HG02885 (cell line): ENCODE results near the gene ZNF260.
"Not testable (repeated sequence)": the region's sequence is repeated elsewhere in the genome, so short reads cannot be mapped to it uniquely, and the experiment has no call there.

ENCODE experiments used
- ATAC-seq: cut with Tn5 transposase; IDR thresholded peaks from one replicate; pipeline ENCODE4 v1.9.1; 2021; ENCODE audit warnings: mild to moderate bottlenecking; ENCODE audit not compliant: unreplicated experiment, poor library complexity

ZNF260 gene

DNA sequence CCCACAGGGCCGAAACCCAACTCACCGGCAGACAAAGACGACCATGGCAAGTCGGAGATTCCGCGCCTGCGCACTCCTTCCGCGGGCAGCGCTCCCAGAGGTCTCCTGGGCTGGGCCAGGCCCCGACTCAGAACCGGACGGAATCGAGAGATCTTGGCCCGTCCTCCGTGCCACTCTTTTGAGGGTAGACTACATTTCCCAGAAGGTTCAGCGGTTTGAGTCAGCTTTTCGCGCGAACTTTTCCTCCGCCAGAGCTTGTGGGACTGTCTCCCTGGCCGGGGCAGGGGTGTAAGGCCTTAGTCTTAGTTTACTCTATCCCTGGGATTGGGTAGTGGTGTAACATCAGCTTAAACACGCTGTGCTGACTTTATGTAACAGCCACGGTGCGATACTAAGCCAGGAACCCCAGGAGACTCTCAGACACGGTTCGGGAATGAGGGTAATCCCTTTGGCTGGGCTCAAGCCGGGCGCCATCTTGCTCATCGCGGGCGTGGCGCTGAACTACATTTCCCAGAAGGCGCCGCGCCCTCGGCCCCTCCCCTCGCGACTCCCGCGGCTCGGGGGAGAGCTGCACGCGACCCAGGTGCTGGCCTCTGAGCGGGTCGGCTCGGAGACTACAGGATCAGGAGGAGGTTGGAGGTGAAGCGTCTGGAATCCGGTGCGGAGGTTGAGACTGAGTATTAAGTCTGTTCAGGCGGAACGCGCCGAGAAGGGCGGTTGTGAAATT lies at the start of gene ZNF260:
Gene ZNF260 (minus strand): TSS at position 78 of the 727 bp plus-strand sequence. CDS start 13,033 bp downstream, outside the sequence.
- peak; percentile 88 for ATAC-seq

DNA sequence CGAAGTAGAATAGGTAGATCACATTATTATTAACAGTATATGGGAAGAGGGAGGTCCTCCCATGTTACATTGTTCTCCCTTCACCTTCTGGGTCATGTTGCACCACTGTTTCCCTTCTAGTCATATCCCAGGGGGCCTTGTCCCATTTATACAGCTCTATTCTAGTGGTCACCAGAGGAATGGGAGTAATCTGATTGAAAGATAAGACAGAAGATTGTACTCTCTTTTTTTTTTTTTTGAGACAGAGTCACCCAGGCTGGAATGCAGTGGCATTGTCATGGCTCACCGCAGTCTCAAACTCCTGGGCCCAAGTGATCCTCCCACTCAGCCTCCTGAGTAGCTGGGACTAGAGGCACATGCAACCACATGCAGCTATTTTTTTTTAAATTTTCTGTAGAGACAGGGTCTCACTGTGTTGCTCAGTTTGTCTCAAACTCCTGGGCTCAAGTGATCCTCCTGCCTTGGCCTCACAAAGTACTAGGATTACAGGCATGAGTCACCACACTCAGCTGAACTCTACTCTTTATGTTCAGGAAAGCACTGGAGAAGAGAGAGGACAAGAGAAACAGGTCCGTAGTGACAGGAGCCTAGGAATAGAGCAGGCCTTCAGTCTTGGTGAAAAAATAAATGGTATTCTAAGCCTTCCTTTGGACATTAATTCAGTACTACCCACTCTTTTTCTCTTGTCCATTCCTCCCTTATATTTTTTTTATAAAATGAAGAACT lies 49.4 kb upstream of the ZNF260 start:
- ATAC-seq: no peak

DNA sequence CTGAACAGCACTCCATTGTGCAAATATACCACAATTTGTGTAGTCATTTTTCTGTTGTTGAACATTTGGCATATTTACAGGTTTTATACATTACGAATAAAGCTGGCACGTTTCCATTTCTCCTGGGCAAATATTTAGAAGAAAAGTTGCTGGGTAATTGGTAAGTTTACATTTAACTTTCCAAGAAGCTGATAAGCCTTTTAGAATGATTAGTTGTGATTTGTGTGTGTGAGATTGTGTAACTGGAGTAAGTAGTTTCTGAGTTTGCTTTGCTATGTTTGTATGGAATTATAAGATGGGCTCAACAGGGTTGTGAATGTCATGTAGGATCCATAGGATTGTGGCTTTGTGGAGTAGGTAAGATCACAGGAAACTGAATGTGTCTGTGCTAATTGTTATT lies 46.7 kb upstream of the ZNF260 start:
- ATAC-seq: no peak

DNA sequence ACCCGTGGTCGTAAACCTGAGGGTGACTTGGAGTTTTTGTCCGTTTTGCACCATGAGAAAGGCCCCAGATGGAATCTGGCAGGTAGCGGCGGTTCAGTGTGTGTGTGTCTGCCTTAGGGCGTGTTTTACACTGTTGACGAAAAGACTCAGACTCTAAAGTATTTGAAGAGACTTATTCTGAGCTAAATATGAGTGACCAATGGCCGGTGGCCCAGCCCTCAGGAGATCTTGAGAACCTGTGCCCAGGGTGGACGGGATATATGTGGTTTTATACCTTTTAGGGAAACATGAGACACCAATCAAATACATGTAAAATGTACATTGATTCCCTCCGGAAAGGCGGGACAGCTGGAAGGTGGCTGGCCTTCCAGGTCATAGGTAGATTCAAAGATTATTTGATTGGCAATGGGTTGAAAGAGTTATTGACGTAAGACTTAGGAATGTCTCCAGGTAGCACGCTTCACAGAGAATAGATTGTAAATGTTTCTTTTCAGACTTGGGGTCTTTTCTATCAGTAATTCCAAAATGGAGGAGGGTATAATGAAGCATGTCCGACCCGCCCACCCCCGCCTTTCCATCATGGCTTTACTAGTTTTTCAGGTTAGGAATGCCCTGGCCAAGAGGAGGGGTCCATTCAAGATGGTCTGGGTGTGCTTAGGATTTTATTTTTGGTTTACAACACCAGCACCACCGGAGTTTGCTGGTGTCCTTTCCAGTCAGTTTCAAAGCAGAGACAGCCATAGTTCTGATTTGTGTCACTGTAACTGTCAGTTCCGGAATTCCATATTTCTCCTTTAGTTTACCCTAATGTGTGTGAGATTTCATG lies 46.0 kb upstream of the ZNF260 start:
- no peak for ATAC-seq

DNA sequence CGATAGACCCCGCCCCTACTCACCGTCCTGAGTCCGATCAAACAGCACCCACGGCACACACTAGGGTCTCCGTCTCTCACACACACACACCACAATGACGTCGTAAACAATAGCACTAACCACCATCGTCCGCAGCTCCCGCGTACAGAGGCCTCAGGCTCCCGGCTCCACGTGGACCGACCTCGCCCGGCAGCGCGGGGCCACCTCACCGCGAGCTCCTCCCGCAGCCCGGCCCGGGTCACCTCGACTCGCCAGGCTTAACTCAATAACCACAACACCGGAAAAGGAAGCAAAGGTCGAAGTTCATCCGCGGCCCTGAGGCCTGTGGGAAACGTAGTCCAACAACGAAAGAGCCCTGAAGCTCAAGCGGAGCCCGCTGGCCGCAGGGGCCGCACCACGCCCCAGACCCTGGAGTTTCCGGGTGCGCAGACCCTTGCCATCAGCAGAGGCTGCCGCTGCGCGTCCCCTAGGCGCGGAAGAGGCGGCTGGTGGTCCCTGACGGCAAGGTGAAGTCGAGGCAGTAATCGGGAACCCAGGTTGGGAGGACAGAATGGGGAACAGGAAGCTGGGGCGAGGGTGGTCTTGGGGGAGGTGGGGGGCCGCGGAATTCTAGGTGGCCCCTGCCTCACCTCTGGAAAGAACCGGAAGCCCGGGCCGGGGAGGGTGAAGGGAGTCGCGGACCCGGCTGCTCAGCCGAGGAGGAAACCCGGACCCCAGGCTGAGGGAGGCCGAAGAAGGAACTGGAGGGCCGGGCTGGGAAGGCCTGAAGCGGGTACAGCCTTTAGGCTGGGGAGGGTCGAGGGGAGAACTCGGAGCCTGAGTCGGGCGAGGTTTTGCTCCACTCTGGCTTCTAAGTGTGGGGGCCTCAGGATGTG lies 45.2 kb upstream of the ZNF260 start, which contains the start of gene ZNF529:
Gene ZNF529 (minus strand): TSS at position 273 of the 875 bp plus-strand sequence. CDS start 946 bp downstream, outside the sequence.
- ATAC-seq: peak; percentile 91

DNA sequence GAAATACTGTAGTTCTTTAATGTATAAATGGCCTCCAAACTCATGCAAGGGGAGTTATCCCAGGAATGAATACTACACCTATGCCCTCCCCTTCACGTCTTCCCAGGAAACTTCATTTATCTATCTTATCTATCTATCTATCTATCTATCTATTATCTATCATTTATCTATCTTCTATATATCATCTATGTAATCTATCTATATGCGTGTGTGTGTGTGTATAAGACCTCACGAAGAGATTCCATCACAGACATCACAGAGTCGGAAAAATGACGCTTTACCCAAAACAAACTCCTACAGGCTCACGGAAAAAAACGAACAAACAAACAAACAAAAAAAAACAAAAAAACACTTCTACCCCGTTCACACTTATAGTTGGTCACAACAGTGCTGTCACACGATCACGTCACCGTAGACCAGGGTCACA lies 44.5 kb upstream of the ZNF260 start:
- ATAC-seq: no peak

DNA sequence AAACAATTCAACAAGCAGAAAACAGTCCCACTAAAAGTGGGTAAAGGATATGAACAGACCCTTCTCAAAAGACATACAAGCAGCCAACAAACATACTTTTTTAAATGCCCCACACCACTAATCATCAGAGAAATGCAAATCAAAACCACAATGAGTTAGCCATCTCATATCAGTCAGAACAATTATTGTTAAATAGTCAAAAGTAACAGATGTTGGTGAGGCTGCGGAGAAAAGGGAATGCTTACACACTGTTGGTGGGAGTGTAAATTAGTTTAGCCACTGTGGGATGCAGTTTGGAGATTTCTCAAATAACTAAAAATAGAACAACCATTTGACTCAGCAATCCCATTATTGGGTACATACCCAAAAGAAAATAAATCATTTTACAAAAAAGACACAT lies 36.3 kb upstream of the ZNF260 start:
- ATAC-seq: no peak

DNA sequence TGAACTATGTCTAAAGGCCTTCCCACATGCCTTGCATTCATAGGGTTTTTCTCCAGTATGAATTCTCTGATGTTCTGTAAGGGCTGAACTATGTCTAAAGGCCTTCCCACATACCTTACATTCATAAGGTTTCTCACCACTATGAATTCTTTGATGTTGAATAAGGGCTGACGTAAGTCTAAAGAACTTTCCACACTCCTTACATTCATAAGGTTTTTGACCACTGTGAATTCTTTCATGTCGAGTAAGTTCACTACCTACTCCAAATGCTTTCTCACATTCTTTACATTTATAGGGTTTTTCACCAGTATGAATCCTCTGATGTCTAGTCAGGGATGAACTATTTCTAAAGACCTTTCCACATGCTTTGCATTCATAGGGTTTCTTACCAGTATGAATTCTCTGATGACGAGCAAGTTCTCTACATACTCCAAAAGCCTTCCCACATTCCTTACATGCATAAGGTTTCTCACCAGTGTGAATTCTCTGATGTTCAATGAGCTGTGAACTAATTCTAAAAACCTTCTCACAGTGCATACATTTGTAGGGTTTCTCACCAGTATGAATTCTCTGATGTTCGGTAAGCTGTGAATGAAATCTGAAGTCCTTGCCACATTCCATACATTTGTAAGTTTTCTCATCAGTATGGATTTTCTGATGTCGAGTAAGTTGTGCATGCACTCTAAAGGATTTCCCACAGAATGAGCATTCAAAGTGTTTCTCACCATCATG lies 19.1 kb upstream of the ZNF260 start:
- ATAC-seq: no peak

DNA sequence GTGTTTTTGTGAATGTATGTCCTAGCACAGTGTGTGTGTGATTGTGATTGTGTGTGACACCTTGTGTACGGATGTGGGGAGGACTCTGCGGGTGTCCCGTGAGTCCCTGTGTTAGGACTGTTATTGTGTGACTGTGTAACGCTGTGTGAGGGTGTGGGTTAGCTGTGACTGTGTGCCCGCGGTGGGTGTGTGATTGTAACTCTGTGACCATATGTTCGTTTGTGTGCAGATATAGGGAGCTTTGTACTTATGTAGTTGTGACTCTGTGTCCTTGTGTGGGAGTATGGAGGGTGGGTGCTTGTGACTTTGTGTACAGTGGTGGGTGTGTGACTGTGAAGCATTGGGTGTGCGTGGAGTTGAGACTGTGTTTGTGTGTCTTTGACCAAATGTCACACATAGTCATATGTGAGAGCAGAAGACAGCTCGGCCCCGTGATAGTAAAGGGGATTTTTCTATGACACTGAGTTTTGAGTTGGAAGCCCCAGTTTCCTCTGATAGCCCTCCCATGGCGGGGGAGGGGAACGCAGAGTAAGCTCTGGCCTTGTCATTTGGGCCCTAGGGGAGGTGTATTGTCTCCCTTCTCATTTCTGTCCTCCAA lies 949 bp upstream of the ZNF260 start:
- ATAC-seq: peak; percentile 26

DNA sequence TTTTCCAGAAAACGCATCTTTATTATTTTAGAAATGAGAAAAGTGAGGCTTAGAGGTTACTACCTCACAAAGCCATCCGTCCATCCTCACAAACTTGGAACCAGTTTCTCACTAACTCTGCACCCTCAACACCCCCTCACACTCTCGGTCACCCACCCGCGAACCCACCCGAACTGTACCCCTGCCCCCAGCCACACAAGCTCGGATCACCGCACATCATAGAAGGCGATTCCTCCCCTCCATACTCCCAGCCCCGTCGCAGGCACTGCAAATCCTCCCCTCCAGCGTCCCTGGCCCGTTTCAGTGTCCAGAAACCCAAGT lies 238 bp downstream of the ZNF260 start:
- peak; percentile 10 for ATAC-seq

DNA sequence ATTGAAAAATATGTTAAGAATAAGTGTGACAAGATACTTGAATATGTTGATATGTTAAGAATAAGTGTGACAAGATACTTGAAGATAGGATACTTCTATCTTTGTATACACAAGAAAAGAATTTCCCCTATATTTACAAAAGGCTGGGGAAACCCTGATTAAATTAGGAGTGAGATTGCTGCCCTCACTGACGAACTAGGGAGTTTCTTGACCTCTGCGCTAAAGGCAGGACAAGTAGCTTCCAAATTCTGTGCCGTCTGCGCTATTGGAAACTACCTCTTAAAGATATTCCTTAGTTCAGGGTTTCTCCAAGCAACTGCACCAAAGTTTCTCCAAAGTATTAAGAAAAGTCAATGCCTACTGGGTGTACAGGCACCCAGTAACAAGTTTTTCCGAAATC lies 730 bp downstream of the ZNF260 start:
- ATAC-seq: no peak

DNA sequence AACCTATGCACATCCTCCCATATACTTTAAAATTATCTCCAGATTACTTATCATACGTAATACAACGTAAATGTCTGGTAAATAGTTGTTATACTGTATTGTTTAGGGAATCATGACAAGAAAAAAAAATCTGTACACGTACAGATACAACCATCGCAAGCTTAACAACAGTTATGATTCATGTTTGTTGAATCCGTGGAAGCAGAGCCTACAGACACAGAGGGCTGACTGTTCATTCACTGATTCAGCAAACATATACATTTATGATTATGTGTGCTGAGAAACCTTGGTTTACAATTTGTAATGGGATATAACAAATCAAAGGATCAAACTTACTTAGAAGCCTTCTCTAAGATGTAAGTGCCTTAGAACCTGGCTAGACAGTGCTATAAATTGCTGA lies 1.5 kb downstream of the ZNF260 start:
- no peak for ATAC-seq

DNA sequence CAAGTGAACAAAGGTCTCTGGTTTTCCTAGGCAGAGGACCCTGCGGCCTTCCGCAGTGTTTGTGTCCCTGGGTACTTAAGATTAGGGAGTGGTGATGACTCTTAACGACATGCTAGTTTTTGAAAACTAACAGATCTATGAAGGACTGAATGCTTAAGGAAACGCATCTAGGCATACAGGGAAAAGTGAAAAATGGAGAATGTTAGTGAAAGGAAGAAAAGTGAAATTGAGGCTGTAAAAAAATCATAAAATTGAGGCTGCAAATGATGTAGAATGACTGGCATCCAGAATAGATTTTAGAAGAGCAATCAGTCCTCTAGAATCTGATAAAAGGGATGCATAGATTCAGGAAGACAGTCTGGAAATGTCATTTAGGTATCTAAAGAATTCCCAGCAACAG lies 3.5 kb downstream of the ZNF260 start:
- no peak for ATAC-seq

DNA sequence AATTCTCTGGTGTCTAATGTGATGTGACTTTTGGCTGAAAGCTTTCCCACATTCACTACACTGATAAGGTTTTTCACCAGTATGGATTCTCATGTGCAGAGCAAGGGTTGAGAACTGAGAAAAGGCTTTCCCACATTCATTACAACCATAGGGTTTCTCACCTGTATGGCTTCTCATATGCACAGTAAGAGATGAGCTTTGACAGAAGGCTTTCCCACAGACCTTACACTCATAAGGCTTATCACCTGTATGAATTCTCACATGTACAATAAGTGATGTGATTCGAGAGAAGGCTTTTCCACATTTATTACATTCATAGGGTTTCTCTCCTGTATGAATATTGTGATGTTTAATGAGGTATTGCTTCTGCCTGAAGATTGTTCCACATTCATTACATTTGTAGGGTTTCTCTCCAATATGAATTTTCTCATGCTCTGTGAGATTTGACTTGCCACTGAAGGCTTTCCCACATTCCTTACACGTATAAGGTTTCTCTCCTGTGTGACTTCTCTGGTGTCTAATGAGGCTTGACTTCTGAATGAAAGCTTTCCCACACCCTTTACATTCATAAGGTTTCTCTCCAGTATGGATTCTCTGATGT lies 14.0 kb downstream of the ZNF260 start:
- ATAC-seq: no peak

DNA sequence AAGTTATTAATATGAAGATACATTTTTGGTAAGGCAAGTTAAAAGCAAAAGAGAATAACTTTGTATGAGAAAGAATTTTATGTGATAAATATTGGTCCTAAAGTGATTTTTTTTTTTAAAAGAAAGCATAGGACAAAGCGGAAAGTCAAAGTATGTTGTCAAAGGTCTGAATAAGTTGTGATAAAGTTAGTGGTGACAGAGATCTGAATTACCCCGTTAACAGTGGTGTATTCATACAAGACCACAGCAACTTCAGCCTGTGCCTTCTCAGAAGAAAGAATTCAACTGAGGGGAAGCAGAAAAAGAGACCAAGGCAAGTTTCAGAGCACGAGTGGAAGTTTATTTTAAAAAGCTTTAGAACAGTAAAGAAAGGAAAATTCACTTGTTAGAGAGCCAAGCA lies 19.7 kb downstream of the ZNF260 start:
- ATAC-seq: no peak

DNA sequence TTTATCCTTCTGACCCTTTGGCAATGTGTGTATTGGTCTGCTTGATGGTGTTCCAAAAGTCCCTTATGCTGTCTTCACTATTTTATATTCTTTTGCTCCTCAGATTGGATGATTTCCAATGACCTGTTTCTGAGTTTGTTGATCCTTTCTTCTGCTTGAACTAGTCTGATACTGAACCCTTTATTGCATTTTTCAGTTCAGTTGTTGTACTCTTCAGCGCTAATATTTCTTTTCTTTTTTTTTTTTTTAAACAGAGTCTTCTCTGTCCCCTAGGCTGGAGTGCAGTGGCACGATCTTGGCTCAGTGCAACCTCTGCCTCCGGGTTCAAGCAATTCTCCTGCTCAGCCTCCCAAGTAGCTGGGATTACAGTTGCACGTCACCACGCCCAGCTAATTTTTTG lies 26.1 kb downstream of the ZNF260 start:
- ATAC-seq: no peak

DNA sequence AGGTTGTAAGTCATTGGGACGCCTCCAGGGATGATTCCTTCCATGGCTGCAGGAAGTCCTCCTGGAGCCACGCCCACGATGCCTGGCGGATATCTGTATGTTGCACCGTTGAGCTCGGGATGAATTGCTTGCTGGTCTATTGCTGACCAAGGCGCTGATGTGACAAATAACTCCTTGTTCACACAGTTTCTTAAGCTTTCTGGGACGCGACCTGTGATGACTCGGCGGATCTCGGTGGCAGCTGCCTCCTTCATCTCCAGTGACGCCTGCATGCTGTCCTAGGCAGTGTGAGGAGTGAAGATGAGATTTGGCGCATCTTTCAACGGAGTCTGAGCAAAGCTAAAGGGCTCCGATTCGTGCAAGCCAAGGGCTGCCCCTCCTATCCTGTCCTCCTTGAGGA lies 31.1 kb downstream of the ZNF260 start:
- no peak for ATAC-seq

DNA sequence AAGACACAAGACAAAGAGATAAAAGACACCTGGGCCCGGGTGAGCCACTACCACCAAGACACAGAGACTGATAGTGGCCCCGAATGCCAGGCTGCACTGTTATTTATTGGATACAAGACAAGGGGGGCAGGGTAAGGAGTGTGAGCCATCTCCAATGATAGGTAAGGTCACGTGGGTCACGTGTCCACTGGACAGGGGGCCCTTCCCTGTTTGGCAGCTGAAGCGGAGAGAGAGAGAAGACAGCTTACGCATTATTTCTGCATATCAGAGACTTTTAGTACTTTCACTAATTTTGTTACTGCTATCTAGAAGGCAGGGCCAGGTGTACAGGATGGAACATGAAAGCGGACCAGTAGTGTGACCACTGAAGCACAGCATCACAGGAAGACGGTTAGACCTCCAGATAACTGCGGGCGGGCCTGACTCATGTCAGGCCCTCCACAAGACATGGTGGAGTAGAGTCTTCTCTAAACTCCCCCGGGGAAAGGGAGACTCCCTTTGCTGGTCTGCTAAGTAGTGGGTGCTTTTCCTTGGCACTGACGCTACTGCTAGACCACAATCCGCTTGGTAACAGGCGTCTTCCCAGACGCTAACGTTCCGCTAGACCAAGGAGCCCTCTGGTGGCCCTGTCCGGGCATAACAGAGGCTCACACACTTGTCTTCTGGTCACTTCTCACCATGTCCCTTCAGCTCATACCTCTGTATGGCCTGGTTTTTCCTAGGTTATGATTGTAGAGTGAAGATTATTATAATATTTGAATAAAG lies 35.2 kb downstream of the ZNF260 start:
- not testable (repeated sequence) for ATAC-seq
